Measurements from ENCODE around the gene MVK. TPM values are rescaled to one million over a fixed set of nuclear protein-coding genes. Genes with fewer than 3 reads are reported as not detected.

The MVK gene
- polyA plus RNA-seq, 1 of the 3 experiments (the other 2 are of a cell fraction) = 7.0 TPM

DNA sequence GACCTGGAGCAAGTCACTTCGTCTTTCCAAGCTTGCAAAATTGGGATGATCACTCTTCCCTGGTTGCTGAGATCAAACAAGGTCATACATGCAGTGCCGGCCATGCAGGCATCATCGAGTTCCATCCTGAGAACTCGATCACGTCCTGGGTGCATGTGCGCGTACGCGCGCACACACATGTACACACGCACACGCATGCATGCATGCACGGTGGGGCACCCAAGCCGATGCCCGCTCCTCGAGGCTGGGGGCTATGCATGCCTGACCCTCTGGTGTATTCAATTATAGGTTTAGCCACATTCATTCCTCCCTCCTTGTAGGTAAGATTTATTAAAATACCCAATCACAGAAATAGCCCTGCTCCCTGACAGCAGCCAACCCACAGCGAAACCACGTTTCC is 26.3 kb upstream of the MVK start (continued):
- TF ChIP-seq, protein P1, sequence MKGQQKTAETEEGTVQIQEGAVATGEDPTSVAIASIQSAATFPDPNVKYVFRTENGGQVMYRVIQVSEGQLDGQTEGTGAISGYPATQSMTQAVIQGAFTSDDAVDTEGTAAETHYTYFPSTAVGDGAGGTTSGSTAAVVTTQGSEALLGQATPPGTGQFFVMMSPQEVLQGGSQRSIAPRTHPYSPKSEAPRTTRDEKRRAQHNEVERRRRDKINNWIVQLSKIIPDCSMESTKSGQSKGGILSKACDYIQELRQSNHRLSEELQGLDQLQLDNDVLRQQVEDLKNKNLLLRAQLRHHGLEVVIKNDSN (IDR thresholded peaks at IDR 0.05; ENCODE audit: borderline replicate concordance, low read depth) = no peak
- no peak for TF ChIP-seq SIN3A (IDR thresholded peaks at IDR 0.05; ENCODE audit: borderline replicate concordance, low read depth, low read length)
- no peak for TF ChIP-seq RXRA (IDR thresholded peaks at IDR 0.05; ENCODE audit: borderline replicate concordance, low read depth)
- TF ChIP-seq EZH2phosphoT487 (IDR thresholded peaks at IDR 0.05; ENCODE audit: borderline replicate concordance, low read depth) = no peak
- TF ChIP-seq, protein P2, sequence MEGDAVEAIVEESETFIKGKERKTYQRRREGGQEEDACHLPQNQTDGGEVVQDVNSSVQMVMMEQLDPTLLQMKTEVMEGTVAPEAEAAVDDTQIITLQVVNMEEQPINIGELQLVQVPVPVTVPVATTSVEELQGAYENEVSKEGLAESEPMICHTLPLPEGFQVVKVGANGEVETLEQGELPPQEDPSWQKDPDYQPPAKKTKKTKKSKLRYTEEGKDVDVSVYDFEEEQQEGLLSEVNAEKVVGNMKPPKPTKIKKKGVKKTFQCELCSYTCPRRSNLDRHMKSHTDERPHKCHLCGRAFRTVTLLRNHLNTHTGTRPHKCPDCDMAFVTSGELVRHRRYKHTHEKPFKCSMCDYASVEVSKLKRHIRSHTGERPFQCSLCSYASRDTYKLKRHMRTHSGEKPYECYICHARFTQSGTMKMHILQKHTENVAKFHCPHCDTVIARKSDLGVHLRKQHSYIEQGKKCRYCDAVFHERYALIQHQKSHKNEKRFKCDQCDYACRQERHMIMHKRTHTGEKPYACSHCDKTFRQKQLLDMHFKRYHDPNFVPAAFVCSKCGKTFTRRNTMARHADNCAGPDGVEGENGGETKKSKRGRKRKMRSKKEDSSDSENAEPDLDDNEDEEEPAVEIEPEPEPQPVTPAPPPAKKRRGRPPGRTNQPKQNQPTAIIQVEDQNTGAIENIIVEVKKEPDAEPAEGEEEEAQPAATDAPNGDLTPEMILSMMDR (IDR thresholded peaks at IDR 0.05) = no peak

DNA sequence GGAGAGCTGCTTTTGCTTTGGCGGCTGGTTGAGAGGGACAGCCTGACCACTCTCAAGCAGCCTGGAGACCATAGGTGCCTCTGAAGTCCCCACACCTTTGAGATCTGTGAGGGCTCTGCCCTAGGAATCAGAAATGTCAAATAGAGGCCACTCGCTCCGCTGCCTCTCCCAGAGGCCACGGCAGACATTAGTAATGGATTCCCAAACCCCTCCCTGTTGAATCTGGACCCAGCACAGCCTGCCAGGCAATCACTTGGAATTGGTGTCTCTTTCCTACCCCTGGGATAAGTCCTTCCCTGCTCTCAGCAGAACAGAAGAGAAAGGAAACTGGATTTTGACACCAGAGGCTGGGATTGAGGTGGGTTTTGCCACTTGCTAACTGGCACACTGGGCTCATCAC is 25.3 kb upstream of the MVK start:
- no peaks in the 10 kb centered on the region for H3K9me2 ChIP-seq
- no peaks in the 10 kb centered on the region for H3K27me3 ChIP-seq (ENCODE audit: insufficient read depth)
- POLR2A ChIA-PET = no interaction called here
- no peak overlapping the region for H3K27ac ChIP-seq (ENCODE audit: low read depth in 2 of 2, low read length in 1 of 2)
- H3F3A ChIP-seq (replicated peaks; ENCODE audit: insufficient read depth) = no peaks in the 10 kb centered on the region
- H2AFZ ChIP-seq (ENCODE audit: low read depth) = no peak overlapping the region
- H3K9me3 ChIP-seq = no peaks in the 10 kb centered on the region
- no peak for DNase-seq
- H3K4me1 ChIP-seq (ENCODE audit: control insufficient read depth in 1 of 2, insufficient read depth in 2 of 2, low read depth in 1 of 2, low read length in 1 of 2) = peaks cover 0 to 24% of the 10 kb centered on the region in 2 experiments; a peak in 1 of 4 replicates
- 80% methylated on average over 3 of the region's 4 CpGs for whole genome bisulfite sequencing (ENCODE audit: low lambda C conversion rate)
- no peaks in the 10 kb centered on the region for H4K20me1 ChIP-seq (ENCODE audit: insufficient read depth)
- CTCF ChIA-PET = interaction anchor here (1.2 to 1.4 kb wide), 2 partner anchors 11 to 29 kb away, joined by 3 read pairs; no protein-coding TSS in a partner anchor
- no peak overlapping the region for H3K4me3 ChIP-seq (ENCODE audit: low read depth in 2 of 2, low read length in 1 of 2)
- no peak for TF ChIP-seq FOSL2 (IDR thresholded peaks at IDR 0.05; ENCODE audit: borderline replicate concordance, low read depth)
- TF ChIP-seq, protein P3, sequence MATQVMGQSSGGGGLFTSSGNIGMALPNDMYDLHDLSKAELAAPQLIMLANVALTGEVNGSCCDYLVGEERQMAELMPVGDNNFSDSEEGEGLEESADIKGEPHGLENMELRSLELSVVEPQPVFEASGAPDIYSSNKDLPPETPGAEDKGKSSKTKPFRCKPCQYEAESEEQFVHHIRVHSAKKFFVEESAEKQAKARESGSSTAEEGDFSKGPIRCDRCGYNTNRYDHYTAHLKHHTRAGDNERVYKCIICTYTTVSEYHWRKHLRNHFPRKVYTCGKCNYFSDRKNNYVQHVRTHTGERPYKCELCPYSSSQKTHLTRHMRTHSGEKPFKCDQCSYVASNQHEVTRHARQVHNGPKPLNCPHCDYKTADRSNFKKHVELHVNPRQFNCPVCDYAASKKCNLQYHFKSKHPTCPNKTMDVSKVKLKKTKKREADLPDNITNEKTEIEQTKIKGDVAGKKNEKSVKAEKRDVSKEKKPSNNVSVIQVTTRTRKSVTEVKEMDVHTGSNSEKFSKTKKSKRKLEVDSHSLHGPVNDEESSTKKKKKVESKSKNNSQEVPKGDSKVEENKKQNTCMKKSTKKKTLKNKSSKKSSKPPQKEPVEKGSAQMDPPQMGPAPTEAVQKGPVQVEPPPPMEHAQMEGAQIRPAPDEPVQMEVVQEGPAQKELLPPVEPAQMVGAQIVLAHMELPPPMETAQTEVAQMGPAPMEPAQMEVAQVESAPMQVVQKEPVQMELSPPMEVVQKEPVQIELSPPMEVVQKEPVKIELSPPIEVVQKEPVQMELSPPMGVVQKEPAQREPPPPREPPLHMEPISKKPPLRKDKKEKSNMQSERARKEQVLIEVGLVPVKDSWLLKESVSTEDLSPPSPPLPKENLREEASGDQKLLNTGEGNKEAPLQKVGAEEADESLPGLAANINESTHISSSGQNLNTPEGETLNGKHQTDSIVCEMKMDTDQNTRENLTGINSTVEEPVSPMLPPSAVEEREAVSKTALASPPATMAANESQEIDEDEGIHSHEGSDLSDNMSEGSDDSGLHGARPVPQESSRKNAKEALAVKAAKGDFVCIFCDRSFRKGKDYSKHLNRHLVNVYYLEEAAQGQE (IDR thresholded peaks at IDR 0.05; ENCODE audit: low read depth, low read length) = no peak
- no peak for TF ChIP-seq NFIC (IDR thresholded peaks at IDR 0.05; ENCODE audit: borderline replicate concordance)
- no peak for TF ChIP-seq ELF1 (IDR thresholded peaks at IDR 0.05)
- TF ChIP-seq, protein P4, sequence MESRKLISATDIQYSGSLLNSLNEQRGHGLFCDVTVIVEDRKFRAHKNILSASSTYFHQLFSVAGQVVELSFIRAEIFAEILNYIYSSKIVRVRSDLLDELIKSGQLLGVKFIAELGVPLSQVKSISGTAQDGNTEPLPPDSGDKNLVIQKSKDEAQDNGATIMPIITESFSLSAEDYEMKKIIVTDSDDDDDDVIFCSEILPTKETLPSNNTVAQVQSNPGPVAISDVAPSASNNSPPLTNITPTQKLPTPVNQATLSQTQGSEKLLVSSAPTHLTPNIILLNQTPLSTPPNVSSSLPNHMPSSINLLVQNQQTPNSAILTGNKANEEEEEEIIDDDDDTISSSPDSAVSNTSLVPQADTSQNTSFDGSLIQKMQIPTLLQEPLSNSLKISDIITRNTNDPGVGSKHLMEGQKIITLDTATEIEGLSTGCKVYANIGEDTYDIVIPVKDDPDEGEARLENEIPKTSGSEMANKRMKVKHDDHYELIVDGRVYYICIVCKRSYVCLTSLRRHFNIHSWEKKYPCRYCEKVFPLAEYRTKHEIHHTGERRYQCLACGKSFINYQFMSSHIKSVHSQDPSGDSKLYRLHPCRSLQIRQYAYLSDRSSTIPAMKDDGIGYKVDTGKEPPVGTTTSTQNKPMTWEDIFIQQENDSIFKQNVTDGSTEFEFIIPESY (IDR thresholded peaks at IDR 0.05; ENCODE audit: borderline replicate concordance, low read depth) = no peak
- no peak overlapping the region for H3K9ac ChIP-seq
- H3K4me2 ChIP-seq = no peak overlapping the region
- no peaks in the 10 kb centered on the region for H3K36me3 ChIP-seq (replicated peaks in 1 of 2; ENCODE audit: control insufficient read depth in 1 of 2, insufficient read depth in 2 of 2, low read length in 1 of 2)
- no peaks in the 10 kb centered on the region for H3K79me2 ChIP-seq (ENCODE audit: insufficient read depth)
